C4-2B (cell line): ENCODE measurements around the gene SIVA1.

Experiments
- H3K27ac ChIP-seq: fragments of 450-650 bp; 2 replicates; pipeline ENCODE4 v1.5.1; 2017
- ZFX ChIP-seq: fragments of 450-650 bp; IDR thresholded peaks from 2 replicates; pipeline ENCODE4 v1.6.1; 2017
- TF ChIP-seq, protein P1 (sequence below): fragments of 450-650 bp; conservative IDR thresholded peaks from 2 replicates; pipeline ENCODE4 v1.5.1; 2017; ENCODE audit warnings: mild to moderate bottlenecking

The SIVA1 gene, protein sequence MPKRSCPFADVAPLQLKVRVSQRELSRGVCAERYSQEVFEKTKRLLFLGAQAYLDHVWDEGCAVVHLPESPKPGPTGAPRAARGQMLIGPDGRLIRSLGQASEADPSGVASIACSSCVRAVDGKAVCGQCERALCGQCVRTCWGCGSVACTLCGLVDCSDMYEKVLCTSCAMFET

DNA sequence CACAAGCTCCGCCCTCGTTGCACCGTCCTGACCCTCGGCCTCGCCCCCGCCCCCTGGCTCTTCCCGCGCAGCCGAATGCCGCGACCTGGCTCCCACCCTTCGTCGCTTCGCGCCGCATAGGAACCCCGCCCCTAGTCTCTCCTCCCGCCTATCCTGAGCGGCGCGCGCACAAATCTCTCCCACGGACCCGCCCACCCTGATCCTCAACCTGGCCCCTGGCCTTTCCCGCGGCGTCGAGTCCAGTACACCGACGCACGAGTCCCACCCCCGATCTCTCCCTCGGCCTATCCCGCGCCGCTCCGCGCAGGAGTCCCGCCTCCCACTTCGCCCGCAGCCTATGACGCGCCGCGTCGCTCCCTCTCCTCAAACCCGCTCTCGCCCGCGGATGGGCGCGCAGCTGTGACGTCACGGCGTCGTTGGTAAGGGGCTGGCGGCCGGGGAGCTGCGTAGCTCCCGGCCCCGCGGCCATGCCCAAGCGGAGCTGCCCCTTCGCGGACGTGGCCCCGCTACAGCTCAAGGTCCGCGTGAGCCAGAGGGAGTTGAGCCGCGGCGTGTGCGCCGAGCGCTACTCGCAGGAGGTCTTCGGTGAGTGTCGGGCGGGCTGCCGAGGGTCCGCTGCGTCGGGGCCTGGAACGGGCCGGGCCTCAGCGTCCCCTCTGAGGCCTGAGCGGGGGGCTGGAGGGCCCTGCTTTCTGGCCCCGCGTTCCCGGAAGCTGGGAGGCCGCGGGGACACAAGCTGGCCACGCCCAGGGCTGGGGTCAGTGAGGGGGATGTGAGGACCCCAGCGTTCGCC lies at the start of gene SIVA1:
Gene SIVA1 (plus strand): TSS at position 413 of the 793 bp plus-strand sequence. CDS start 55 bp downstream, at position 468.
- peak within 1 kb of the TSS; percentile 94 for H3K27ac ChIP-seq
- TF ChIP-seq, protein P1, sequence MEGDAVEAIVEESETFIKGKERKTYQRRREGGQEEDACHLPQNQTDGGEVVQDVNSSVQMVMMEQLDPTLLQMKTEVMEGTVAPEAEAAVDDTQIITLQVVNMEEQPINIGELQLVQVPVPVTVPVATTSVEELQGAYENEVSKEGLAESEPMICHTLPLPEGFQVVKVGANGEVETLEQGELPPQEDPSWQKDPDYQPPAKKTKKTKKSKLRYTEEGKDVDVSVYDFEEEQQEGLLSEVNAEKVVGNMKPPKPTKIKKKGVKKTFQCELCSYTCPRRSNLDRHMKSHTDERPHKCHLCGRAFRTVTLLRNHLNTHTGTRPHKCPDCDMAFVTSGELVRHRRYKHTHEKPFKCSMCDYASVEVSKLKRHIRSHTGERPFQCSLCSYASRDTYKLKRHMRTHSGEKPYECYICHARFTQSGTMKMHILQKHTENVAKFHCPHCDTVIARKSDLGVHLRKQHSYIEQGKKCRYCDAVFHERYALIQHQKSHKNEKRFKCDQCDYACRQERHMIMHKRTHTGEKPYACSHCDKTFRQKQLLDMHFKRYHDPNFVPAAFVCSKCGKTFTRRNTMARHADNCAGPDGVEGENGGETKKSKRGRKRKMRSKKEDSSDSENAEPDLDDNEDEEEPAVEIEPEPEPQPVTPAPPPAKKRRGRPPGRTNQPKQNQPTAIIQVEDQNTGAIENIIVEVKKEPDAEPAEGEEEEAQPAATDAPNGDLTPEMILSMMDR, result no peak
- TF ChIP-seq ZFX, result peak; percentile 90; the same call in 1 of the 2 replicates

- TF ChIP-seq ZFX, result no peak
- TF ChIP-seq, protein P1, result no peak
- no peak overlapping the region for H3K27ac ChIP-seq
Measured at GRCh38 chr14:104703269-104703668, 49.7 kb upstream of the SIVA1 start.

DNA sequence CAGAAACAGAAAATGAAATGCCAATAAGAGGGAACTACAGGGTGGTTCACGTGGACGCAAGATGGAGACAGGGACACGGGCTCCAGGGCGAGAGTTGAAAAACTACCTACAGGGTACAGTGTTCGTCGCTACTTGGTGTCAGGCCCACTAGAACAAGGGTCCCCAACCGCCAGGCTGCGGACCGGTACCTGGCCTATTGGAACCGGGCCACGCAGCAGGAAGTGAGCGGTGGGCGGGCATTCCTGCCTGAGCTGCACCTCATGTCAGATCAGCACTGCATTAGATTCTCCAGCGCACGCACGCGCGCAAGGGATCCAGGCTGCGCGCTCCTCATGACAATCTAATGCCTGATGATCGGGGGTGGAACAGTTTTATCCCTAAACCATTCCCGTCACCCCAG lies 48.7 kb upstream of the SIVA1 start:
- TF ChIP-seq, protein P1, result no peak
- no peak overlapping the region for H3K27ac ChIP-seq

DNA sequence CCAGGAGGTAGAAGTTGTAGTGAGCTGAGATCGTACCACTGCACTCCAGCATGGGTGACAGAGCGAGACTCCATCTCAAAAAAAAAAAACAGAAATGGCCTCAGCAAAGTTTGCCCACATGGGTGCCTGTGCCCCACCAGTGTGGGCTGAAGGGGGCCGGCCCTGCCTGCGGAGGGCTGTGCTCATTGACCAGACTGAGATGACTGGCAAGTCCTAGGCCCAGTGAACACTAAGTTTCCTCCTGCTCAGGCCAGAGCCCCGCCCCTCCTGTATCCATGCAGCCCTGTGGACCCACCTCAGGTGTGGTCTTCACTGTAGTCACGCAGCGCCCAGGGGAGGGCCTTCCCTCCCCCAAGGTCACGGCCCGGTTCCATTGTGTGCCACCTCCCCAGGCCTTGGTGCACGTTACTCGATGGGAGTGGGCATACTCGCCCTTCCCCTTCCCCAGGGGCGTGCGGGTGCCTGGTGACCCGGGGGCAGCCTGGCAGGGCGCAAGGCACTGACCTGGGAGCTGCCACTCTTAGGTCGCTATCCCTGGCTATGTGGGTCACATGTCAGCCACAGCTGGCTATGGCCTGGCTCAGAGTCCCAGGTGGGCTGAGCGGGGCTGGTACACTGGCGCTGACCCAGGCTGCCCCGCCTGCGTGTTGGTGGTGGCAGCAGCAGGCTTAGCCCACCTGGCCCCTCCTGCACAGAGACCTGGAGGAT lies 47.5 kb upstream of the SIVA1 start:
- TF ChIP-seq, protein P1, result no peak
- TF ChIP-seq ZFX, result no peak
- no peak overlapping the region for H3K27ac ChIP-seq

DNA sequence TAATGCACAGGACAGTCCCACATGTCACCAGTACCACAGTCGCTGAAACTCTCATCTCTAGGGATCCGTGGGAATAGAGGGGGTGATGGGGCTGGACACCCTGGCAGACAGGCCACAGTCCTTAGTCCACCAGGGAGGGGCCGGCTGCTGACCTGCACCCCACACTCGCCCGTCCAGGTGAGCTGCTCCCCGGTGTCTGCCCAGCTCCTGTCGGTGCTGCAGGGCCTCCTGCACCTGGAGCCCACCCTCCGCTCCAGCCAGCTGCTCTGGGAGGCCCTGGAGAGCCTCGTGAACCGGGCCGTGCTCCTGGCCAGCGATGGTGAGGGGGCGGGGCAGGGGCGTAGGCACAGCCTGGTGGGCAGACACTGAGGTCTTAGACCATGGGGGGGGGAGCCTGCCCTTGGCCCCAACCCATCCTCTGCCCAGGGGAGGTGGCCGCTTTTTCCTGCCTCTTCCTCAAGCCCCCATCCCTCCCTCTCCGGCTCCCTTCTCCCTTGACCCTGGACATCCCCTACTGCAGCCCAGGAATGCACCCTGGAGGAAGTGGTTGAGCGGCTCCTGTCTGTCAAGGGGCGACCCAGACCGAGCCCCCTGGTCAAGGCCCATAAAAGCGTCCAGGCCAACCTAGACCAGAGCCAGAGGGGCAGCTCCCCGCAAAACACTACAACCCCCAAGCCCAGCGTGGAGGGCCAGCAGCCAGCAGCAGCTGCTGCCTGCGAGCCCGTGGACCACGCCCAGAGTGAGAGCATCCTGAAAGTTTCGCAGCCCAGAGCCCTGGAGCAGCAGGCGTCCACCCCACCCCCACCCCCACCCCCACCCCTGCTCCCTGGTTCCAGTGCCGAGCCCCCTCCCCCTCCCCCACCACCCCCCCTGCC lies 46.0 kb upstream of the SIVA1 start:
- TF ChIP-seq, protein P1, result no peak
- TF ChIP-seq ZFX, result no peak
- H3K27ac ChIP-seq, result no peak overlapping the region

GRCh38 chr14:104707608-104708595 lies 45.0 kb upstream of the SIVA1 start:
- no peak overlapping the region for H3K27ac ChIP-seq
- TF ChIP-seq ZFX, result no peak
- TF ChIP-seq, protein P1, result no peak
